ENCODE results near the gene CCDC102B.

CCDC102B gene

GRCh38 chr18:69044215-69044614 is 246.3 kb downstream of the CCDC102B start:
- Histone ChIP-seq H3K27ac (ENCODE audit: low read depth, low read length) (no peak overlapping the region), H3K27me3 (ENCODE audit: insufficient read depth, low read length) (no peaks in the 10 kb centered on the region), H3K36me3 (ENCODE audit: insufficient read depth, low read length) (no peaks in the 10 kb centered on the region), H3K4me1 (ENCODE audit: control insufficient read depth, insufficient read depth, low read length, unreplicated experiment) (no peaks in the 10 kb centered on the region), H2AFZ (ENCODE audit: low read length, unreplicated experiment) (no peak overlapping the region), H3K79me2 (ENCODE audit: control insufficient read depth, insufficient read depth, low read length, unreplicated experiment) (no peaks in the 10 kb centered on the region), H3K4me3 (ENCODE audit: low read depth, low read length) (no peak overlapping the region)

DNA sequence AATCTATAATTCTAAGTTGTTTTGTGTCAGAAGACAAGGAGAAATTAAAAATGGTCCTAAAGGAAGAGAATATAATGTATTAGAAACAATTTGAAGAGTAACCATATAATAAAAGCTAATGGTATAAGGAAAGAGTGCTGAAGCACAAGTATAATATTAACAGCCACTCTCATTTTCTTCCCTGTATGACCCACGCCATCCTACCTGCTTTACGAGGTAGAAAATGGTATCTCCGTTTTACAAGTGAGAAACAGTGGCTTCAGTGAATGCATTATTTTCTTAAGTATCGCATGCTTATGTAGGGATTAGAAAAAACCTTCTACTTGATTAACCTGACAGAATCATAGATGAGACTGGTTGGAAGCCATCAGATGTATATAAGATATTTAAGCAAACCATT is 266.2 kb downstream of the CCDC102B start:
- H3K4me1 ChIP-seq (ENCODE audit: control insufficient read depth, insufficient read depth, low read length, unreplicated experiment), result no peaks in the 10 kb centered on the region

DNA sequence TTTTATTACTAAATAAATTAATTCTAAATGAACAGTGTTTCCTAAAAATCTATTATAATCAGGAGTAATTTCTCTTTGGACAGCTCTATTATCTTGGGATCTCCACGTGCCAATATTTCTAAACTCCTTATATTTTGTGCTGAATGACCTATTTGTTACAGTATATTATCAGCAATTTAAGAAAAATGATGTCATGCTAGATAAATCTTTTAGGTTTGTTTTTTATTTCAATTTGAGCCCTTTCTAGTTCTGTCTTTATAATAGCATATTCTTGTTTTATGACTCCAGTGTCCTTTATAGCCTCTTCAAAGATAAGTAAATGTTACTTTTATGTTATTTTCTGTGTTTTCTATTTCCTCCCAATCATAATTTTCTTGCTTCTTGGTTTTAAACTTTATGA is 269.2 kb downstream of the CCDC102B start:
- no peak overlapping the region for H2AFZ ChIP-seq (ENCODE audit: low read length, unreplicated experiment)
- no peaks in the 10 kb centered on the region for H3K36me3 ChIP-seq (ENCODE audit: insufficient read depth, low read length)
- H3K4me1 ChIP-seq (ENCODE audit: control insufficient read depth, insufficient read depth, low read length, unreplicated experiment), result no peaks in the 10 kb centered on the region
- H3K27ac ChIP-seq (ENCODE audit: low read depth, low read length), result no peak overlapping the region
- no peaks in the 10 kb centered on the region for H3K27me3 ChIP-seq (ENCODE audit: insufficient read depth, low read length)
- H3K4me3 ChIP-seq (ENCODE audit: low read depth, low read length), result no peak overlapping the region
- H3K79me2 ChIP-seq (ENCODE audit: control insufficient read depth, insufficient read depth, low read length, unreplicated experiment), result no peaks in the 10 kb centered on the region

More for the DNA sequence above, 266.2 kb downstream of the CCDC102B start:
- Histone ChIP-seq H2AFZ (ENCODE audit: low read length, unreplicated experiment) (no peak overlapping the region), H3K36me3 (ENCODE audit: insufficient read depth, low read length) (no peaks in the 10 kb centered on the region), H3K27me3 (ENCODE audit: insufficient read depth, low read length) (no peaks in the 10 kb centered on the region), H3K4me3 (ENCODE audit: low read depth, low read length) (no peak overlapping the region), H3K79me2 (ENCODE audit: control insufficient read depth, insufficient read depth, low read length, unreplicated experiment) (no peaks in the 10 kb centered on the region), H3K27ac (ENCODE audit: low read depth, low read length) (no peak overlapping the region)

GRCh38 chr18:69071680-69072079 is 273.8 kb downstream of the CCDC102B start:
- Histone ChIP-seq H3K4me1 (ENCODE audit: control insufficient read depth, insufficient read depth, low read length, unreplicated experiment) (no peaks in the 10 kb centered on the region), H3K36me3 (ENCODE audit: insufficient read depth, low read length) (no peaks in the 10 kb centered on the region), H3K79me2 (ENCODE audit: control insufficient read depth, insufficient read depth, low read length, unreplicated experiment) (no peaks in the 10 kb centered on the region), H3K4me3 (ENCODE audit: low read depth, low read length) (no peak overlapping the region), H2AFZ (ENCODE audit: low read length, unreplicated experiment) (no peak overlapping the region), H3K27ac (ENCODE audit: low read depth, low read length) (no peak overlapping the region), H3K27me3 (ENCODE audit: insufficient read depth, low read length) (no peaks in the 10 kb centered on the region)

DNA sequence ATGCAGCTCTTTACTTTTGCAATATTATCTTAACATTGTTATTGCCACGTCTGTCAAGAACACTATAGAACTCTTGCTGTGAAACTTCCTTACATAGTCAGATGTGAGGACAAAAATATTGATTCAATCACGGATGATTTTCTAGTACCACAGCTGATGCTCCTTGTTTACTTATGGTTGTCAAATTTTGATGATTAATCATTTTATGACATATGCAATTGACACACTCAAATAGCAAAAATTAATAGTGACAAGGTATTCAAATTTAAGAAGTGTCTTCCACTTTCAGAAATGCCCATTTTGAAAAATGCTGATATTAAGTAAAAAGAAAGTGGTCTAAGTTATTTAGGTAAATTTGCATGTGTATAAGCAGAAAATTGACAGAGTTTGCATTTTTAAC is 284.0 kb downstream of the CCDC102B start:
- H3K27me3 ChIP-seq (ENCODE audit: insufficient read depth, low read length), result no peaks in the 10 kb centered on the region
- no peaks in the 10 kb centered on the region for H3K79me2 ChIP-seq (ENCODE audit: control insufficient read depth, insufficient read depth, low read length, unreplicated experiment)
- no peak overlapping the region for H3K27ac ChIP-seq (ENCODE audit: low read depth, low read length)
- H3K36me3 ChIP-seq (ENCODE audit: insufficient read depth, low read length), result no peaks in the 10 kb centered on the region
- no peaks in the 10 kb centered on the region for H3K4me1 ChIP-seq (ENCODE audit: control insufficient read depth, insufficient read depth, low read length, unreplicated experiment)
- no peak overlapping the region for H3K4me3 ChIP-seq (ENCODE audit: low read depth, low read length)
- no peak overlapping the region for H2AFZ ChIP-seq (ENCODE audit: low read length, unreplicated experiment)

- Histone ChIP-seq H3K27me3 (ENCODE audit: insufficient read depth, low read length) (no peaks in the 10 kb centered on the region), H3K27ac (ENCODE audit: low read depth, low read length) (no peak overlapping the region), H3K4me3 (ENCODE audit: low read depth, low read length) (no peak overlapping the region), H3K36me3 (ENCODE audit: insufficient read depth, low read length) (no peaks in the 10 kb centered on the region), H2AFZ (ENCODE audit: low read length, unreplicated experiment) (no peak overlapping the region), H3K4me1 (ENCODE audit: control insufficient read depth, insufficient read depth, low read length, unreplicated experiment) (no peaks in the 10 kb centered on the region), H3K79me2 (ENCODE audit: control insufficient read depth, insufficient read depth, low read length, unreplicated experiment) (no peaks in the 10 kb centered on the region)
Observed at GRCh38 chr18:69082499-69082898, 284.6 kb downstream of the CCDC102B start.

- no peaks in the 10 kb centered on the region for H3K79me2 ChIP-seq (ENCODE audit: control insufficient read depth, insufficient read depth, low read length, unreplicated experiment)
- no peak overlapping the region for H2AFZ ChIP-seq (ENCODE audit: low read length, unreplicated experiment)
- H3K4me1 ChIP-seq (ENCODE audit: control insufficient read depth, insufficient read depth, low read length, unreplicated experiment), result no peaks in the 10 kb centered on the region
- H3K27ac ChIP-seq (ENCODE audit: low read depth, low read length), result no peak overlapping the region
- no peaks in the 10 kb centered on the region for H3K36me3 ChIP-seq (ENCODE audit: insufficient read depth, low read length)
- no peak overlapping the region for H3K4me3 ChIP-seq (ENCODE audit: low read depth, low read length)
- no peaks in the 10 kb centered on the region for H3K27me3 ChIP-seq (ENCODE audit: insufficient read depth, low read length)
Observed at GRCh38 chr18:69085951-69086350, 288.1 kb downstream of the CCDC102B start.

DNA sequence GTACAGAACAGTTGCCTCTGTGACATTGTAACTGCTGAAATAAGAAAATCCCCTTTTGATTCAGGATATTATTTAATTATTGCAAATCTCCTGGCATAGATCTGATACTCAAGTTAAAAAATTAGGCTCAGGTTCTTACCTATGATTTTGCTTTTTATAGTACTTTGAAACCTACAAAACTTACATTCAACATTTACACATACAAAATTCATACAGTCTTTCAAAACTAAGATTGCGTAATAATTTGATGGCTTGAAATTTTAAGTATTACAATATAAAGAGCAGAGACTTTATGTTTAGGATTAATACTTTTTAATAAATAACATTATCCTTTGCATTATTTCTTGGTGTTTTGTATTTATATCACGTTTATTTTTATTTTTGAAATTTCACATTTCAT is 291.1 kb downstream of the CCDC102B start:
- H3K36me3 ChIP-seq (ENCODE audit: insufficient read depth, low read length), result no peaks in the 10 kb centered on the region
- no peaks in the 10 kb centered on the region for H3K27me3 ChIP-seq (ENCODE audit: insufficient read depth, low read length)
- H3K27ac ChIP-seq (ENCODE audit: low read depth, low read length), result no peak overlapping the region
- H3K4me3 ChIP-seq (ENCODE audit: low read depth, low read length), result no peak overlapping the region
- H3K79me2 ChIP-seq (ENCODE audit: control insufficient read depth, insufficient read depth, low read length, unreplicated experiment), result no peaks in the 10 kb centered on the region
- no peak overlapping the region for H2AFZ ChIP-seq (ENCODE audit: low read length, unreplicated experiment)
- H3K4me1 ChIP-seq (ENCODE audit: control insufficient read depth, insufficient read depth, low read length, unreplicated experiment), result no peaks in the 10 kb centered on the region

DNA sequence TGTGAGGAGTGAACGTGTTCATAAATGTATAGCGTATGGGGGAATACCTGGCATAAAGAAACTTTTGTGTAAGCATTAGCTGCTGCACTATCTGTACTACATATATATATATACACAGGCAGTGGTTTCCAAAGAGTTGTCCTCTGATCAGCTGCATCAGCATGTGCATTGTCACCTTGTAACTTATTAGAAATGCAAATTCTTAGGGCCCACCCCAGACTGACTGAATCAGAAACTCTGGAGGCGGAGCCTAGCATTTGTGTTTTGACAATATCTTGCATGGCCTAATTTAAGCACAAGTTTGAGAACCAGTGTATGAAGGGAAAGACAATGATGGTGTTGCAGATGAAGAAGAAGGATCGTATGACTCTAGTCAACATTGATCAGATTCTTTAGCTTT is 299.5 kb downstream of the CCDC102B start:
- no peaks in the 10 kb centered on the region for H3K27me3 ChIP-seq (ENCODE audit: insufficient read depth, low read length)
- no peak overlapping the region for H2AFZ ChIP-seq (ENCODE audit: low read length, unreplicated experiment)

GRCh38 chr18:69102959-69103358 is 305.1 kb downstream of the CCDC102B start:
- H3K27me3 ChIP-seq (ENCODE audit: insufficient read depth, low read length), result no peaks in the 10 kb centered on the region
- no peak overlapping the region for H2AFZ ChIP-seq (ENCODE audit: low read length, unreplicated experiment)
- no peak overlapping the region for H3K27ac ChIP-seq (ENCODE audit: low read depth, low read length)

More for the DNA sequence above, 299.5 kb downstream of the CCDC102B start:
- Histone ChIP-seq H3K36me3 (ENCODE audit: insufficient read depth, low read length) (no peaks in the 10 kb centered on the region), H3K79me2 (ENCODE audit: control insufficient read depth, insufficient read depth, low read length, unreplicated experiment) (no peaks in the 10 kb centered on the region), H3K27ac (ENCODE audit: low read depth, low read length) (no peak overlapping the region), H3K4me3 (ENCODE audit: low read depth, low read length) (no peak overlapping the region), H3K4me1 (ENCODE audit: control insufficient read depth, insufficient read depth, low read length, unreplicated experiment) (no peaks in the 10 kb centered on the region)

More at GRCh38 chr18:69102959-69103358, 305.1 kb downstream of the CCDC102B start:
- Histone ChIP-seq H3K79me2 (ENCODE audit: control insufficient read depth, insufficient read depth, low read length, unreplicated experiment) (no peaks in the 10 kb centered on the region), H3K4me3 (ENCODE audit: low read depth, low read length) (no peak overlapping the region), H3K36me3 (ENCODE audit: insufficient read depth, low read length) (no peaks in the 10 kb centered on the region), H3K4me1 (ENCODE audit: control insufficient read depth, insufficient read depth, low read length, unreplicated experiment) (no peaks in the 10 kb centered on the region)

Measured in ACC112 (cell line).